Mesodermal cell (in vitro differentiated cells): ENCODE measurements around the gene TMEM260.
"Not testable (repeated sequence)": the region's sequence is repeated elsewhere in the genome, so short reads cannot be mapped to it uniquely, and the experiment has no call there.

Source experiments
- H3K27ac ChIP-seq: 2 replicates; pipeline ENCODE4 v1.7.0; 2013; ENCODE audit warnings: mild to moderate bottlenecking, low read depth, low read length, moderate library complexity; ENCODE audit not compliant: severe bottlenecking
- H3K36me3 ChIP-seq: 2 replicates; pipeline ENCODE4 v1.7.1; 2013; ENCODE audit warnings: mild to moderate bottlenecking, low read length, moderate library complexity; ENCODE audit not compliant: control insufficient read depth, insufficient read depth
- H3K4me1 ChIP-seq: one replicate; pipeline ENCODE4 v1.7.1; 2013; ENCODE audit warnings: mild to moderate bottlenecking, low read length; ENCODE audit not compliant: insufficient read depth, control insufficient read depth, poor library complexity, severe bottlenecking
- H3K4me3 ChIP-seq: 2 replicates; pipeline ENCODE4 v1.7.0; 2013; ENCODE audit warnings: low read length, control low read depth, mild to moderate bottlenecking; ENCODE audit not compliant: insufficient read depth, poor library complexity, severe bottlenecking; ENCODE audit errors: extremely low read depth
- H3K9me3 ChIP-seq: 2 replicates; pipeline ENCODE4 v1.7.1; 2013; ENCODE audit warnings: mild to moderate bottlenecking, low read length, moderate library complexity; ENCODE audit not compliant: control insufficient read depth
- WGBS, 2 experiments: methylation state at CpG; one replicate each; pipeline ENCODE4 v1.1.5; 2013; ENCODE audit warnings: missing lambda C conversion rate in 2 of 2; ENCODE audit not compliant: insufficient coverage in 2 of 2; 5-methylcytosine and 5-hydroxymethylcytosine counted together

Gene TMEM260

GRCh38 chr14:56667290-56667689 lies 87.7 kb downstream of the TMEM260 start:
- H3K9me3 ChIP-seq, H3K4me3 ChIP-seq, H3K4me1 ChIP-seq, H3K36me3 ChIP-seq, H3K27ac ChIP-seq: not testable (repeated sequence)
- WGBS, 2 experiments = no CpG with 5 or more reads among the region's 11 CpGs

DNA sequence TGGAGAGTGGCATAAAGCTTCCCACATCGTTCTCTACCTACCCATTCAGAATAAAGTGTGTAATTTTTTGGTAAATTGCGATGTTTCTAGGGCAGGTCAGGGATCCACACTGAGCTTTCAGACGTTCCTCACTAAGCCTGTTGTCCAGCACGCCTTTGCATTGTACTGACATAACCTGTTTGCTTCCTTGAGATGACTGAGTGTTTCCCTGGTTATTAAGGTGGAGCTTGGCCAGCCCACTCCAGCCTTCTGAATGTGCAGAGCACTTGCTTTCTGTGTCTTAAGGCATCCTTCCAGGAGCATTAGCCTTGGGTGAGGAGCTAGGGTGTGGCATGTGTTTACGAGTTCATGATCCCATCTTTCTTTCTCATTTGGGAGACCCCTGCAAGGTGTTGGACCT lies 96.4 kb downstream of the TMEM260 start:
- no peak overlapping the region for H3K27ac ChIP-seq
- no peaks in the 10 kb centered on the region for H3K9me3 ChIP-seq
- H3K36me3 ChIP-seq = no peaks in the 10 kb centered on the region
- H3K4me3 ChIP-seq = no peak overlapping the region
- no peaks in the 10 kb centered on the region for H3K4me1 ChIP-seq
- WGBS, 2 experiments = 50% methylated on average over 4 of the region's 5 CpGs; no CpG with 5 or more reads in 1 of the 2 experiments

DNA sequence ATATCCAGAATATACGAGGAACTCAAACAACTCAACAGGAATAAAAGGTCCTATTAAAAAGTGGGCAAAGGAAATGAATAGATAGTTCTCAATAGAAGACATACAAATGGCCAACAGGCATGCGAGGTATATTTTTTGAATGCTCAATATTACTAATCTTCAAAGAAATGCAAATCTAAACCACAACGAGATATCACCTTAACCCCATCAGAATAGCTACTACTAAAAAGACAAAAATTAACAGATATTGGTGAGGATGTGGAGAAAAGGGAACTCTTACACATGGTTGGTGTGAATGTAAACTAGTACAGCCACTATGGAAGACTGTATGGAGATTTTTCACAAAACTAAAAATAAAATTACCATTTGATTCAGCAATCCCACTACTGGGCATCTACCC lies 99.2 kb downstream of the TMEM260 start:
- whole genome bisulfite sequencing, 2 experiments = no CpG with 5 or more reads among the region's 3 CpGs
- Histone ChIP-seq H3K4me3 (no peak overlapping the region), H3K36me3 (no peaks in the 10 kb centered on the region), H3K4me1 (no peaks in the 10 kb centered on the region), H3K27ac (no peak overlapping the region), H3K9me3 (no peaks in the 10 kb centered on the region)

DNA sequence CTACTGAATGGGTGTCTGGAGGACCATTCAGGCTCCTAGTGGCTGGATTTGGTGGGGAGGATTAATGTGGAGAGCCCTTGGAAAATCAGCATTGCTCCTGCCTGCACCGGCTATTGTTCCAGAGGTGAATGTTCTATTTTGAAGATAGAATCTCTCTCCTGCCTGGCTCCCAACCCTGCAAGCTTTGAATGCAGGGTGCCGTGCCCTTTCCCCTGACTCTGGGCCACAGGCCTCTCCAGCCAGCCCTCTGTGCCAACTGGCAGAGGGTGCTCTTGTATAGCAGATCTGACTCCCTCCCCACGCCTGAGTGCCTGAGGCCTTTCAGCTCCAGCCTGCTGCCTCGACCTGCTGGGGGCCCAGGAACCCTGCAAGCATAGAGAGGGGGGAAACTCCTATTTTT lies 106.8 kb downstream of the TMEM260 start:
- Histone ChIP-seq H3K27ac (no peak overlapping the region), H3K4me1 (no peaks in the 10 kb centered on the region), H3K36me3 (no peaks in the 10 kb centered on the region), H3K4me3 (no peak overlapping the region), H3K9me3 (no peaks in the 10 kb centered on the region)
- WGBS, 2 experiments = 44 to 63% methylated on average over 2 to 3 of the region's 4 CpGs

DNA sequence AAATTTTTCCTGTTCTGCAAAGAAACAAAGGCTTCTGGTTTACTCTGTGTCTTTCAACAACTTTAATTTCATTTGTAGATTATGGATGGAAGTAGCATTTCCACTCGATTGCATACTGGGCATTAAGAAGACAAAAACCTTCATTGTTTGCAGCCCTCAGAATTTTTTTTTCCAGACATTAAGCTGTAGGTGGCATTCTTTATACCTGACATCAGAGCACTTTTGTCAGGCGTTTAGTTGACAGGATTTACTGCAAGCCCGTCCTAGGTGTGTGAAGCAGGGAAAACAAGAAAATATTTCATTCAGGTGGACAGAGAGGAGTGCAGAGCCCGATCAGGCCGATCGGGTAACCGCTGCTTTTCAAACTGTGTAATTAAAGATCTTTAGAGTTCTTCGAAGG lies 107.5 kb downstream of the TMEM260 start:
- H3K4me3 ChIP-seq = no peak overlapping the region
- no peaks in the 10 kb centered on the region for H3K9me3 ChIP-seq
- 82 to 86% methylated on average over 2 to 5 of the region's 8 CpGs for WGBS, 2 experiments
- H3K4me1 ChIP-seq = no peaks in the 10 kb centered on the region
- no peak overlapping the region for H3K27ac ChIP-seq
- H3K36me3 ChIP-seq = no peaks in the 10 kb centered on the region

- H3K4me3 ChIP-seq = no peak overlapping the region
- 83 to 88% methylated on average over 2 to 3 of the region's 3 CpGs for WGBS, 2 experiments
- H3K36me3 ChIP-seq = no peaks in the 10 kb centered on the region
- H3K27ac ChIP-seq = no peak overlapping the region
- no peaks in the 10 kb centered on the region for H3K9me3 ChIP-seq
- H3K4me1 ChIP-seq = no peaks in the 10 kb centered on the region
Observed at GRCh38 chr14:56694609-56695008, 115.0 kb downstream of the TMEM260 start.

DNA sequence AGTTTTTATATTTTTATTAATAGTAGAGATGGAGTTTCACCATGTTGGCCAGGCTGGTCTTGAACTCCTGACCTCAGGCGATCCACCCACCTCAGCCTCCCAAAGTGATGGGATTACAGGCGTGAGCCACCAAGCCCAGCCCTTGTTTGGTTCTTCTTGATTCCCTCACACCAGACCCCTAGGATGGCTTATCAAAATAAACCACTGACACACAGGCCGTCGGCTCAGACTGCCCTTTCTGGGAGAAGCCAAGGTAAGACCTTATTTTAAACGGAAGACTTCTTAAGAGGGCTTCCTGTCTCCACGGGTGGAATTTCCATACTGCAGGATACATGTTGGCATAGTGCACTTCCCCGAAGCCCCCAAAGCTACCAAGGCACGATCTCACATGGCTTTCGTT lies 115.6 kb downstream of the TMEM260 start:
- not testable (repeated sequence) for H3K36me3 ChIP-seq, H3K4me3 ChIP-seq, H3K9me3 ChIP-seq, H3K27ac ChIP-seq, H3K4me1 ChIP-seq
- WGBS, 2 experiments = 86 to 89% methylated on average over 9 of the region's 9 CpGs
